SW 1271 (cell line): ENCODE measurements around the gene ZNF750.

ENCODE experiments used
- DNase-seq, 2 experiments: peaks; one replicate each; lab custom pipeline; 2025; lab: John Stamatoyannopoulos, UW

The ZNF750 gene

GRCh38 chr17:82835122-82835521, 4.7 kb downstream of the ZNF750 start:
- no peak for DNase-seq

- no peak for DNase-seq
Measured at GRCh38 chr17:82832881-82833475, 6.8 kb downstream of the ZNF750 start.

GRCh38 chr17:82832411-82832810, 7.4 kb downstream of the ZNF750 start:
- no peak for DNase-seq

DNA sequence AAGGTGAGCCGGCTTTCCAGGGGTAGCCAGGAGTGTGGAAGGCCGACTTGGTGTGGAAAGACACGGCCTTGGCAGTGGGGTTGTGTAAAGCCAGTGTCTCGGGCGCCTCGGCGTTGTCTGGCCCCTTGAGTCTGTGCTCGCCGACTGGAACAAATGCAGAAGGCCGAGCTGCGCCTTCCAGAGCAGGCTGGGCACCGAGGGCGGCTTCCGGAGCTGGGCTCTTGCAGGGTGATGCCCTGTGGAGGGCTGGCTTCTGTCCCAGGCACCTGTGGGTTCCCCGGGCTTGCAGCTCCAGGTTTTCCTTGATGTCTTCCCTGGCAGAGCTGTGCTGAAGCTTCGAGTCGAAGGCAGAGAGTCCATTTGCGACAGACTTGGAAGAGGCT, 8.0 kb downstream of the ZNF750 start:
- DNase-seq = no peak

GRCh38 chr17:82831041-82831817, 8.6 kb downstream of the ZNF750 start:
- no peak for DNase-seq

DNA sequence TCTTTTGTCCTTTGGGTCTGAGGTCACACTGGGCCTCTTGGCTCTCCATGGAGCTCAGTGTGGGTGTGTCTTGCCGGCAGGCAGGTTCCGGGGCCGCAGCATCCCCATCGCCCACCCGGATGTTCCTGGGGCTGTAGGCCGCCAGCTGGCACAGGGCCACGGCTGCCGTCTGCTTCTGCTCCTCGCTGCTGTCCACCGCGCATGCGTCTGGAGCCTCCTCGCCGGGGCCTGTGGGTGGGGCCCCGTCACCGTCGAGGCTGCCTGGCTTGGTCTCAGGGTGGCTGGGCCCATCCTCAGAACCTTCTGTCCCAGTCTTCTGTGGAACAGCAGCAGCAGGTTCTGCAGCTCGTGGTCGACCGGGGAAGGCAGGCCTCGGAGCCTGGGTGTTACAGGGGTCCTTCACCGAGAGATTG, 9.6 kb downstream of the ZNF750 start:
- DNase-seq = no peak

DNA sequence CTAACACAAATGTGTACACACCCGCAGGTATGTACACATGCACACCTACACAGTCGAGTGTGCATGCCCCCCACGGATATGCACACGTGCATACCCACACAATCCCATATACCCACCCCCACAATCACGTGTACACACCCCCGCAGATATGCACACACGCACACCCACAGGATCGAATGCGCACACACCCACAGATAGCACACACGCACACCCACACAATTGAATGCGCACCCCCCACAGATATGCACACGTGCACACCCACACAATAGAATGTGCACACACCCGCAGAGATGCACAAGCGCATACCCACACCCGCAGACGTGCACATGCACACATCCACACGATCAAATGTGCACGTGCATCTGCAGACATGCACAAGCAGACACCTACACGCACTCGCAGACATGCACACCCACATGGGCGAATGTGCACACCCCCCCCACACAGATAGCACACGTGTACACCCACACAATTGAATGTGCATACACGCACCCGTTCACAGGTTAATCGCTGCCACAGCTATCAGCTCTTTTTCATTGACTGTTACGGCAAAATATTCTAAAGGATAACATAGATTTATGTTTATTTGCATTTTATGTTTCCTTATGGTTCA, 10.8 kb downstream of the ZNF750 start:
- no peak for DNase-seq

GRCh38 chr17:82826956-82827355, 12.9 kb downstream of the ZNF750 start:
- no peak for DNase-seq

- DNase-seq = no peak
Measured at GRCh38 chr17:82826211-82826610, 13.6 kb downstream of the ZNF750 start.

GRCh38 chr17:82825540-82826124, 14.2 kb downstream of the ZNF750 start:
- no peak for DNase-seq

DNA sequence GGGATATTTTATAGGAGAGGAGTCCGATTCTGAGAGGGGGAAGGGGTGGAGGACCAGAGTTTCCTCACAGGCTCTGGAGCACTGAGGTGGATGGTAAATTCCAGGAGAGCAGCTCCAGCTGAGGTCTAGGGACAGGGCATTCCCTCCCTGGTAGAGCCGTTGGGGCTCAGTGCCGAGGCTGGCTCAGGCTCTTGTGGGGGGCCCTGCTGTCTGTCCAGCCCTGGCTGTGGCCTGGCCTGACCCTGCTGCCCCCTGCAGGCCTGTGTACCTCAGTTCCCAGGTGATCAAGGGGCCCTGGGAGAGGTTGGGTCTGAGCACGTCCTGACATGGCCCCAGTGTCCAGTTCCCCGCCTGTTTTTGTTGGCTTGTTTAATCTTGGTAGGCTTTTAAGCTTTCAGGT, 16.8 kb downstream of the ZNF750 start:
- DNase-seq = no peak

DNA sequence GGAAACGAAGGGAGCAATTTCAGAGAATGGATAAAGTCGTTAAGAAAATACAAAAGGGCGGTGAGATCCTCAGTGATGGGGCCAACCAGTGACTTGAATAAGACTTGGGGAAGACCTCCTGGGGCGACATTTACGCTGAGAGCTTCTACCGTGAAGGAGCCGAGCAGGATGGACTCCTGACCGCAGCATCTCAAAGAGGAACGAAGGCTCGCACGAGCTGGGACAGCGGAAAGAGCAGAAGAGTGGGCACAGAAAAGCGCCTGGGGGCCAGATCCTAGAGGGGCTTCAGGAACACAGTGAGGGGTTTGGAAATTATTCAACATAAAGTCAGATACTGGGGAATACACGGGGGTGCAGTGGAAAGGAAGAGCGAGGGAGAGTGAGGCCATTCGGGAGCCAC, 17.5 kb downstream of the ZNF750 start:
- no peak for DNase-seq

- no peak for DNase-seq
Measured at GRCh38 chr17:82821554-82821953, 18.3 kb downstream of the ZNF750 start.

- no peak for DNase-seq
Measured at GRCh38 chr17:82820278-82821251, 19.3 kb downstream of the ZNF750 start.

- DNase-seq = no peak
Measured at GRCh38 chr17:82817947-82818346, 21.9 kb downstream of the ZNF750 start.

DNA sequence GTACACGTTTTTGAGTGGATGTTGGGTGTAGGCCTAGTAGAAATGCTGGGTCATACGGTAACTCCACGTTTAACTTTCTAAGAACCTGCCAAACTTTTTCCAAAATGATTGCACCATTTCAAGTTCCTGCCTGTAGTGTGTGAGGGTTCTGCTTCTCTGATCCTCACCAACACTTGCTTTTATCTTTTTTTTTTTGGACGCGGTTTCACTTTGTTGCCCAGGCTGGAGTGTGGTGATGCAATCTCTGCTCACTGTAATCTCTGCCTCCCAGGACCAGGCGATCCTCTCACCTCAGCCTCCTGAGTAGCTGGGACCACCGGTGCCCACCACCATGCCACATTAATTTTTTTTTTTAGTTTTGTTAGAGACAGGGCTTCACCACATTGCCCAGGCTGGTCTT, 23.5 kb downstream of the ZNF750 start:
- no peak for DNase-seq

DNA sequence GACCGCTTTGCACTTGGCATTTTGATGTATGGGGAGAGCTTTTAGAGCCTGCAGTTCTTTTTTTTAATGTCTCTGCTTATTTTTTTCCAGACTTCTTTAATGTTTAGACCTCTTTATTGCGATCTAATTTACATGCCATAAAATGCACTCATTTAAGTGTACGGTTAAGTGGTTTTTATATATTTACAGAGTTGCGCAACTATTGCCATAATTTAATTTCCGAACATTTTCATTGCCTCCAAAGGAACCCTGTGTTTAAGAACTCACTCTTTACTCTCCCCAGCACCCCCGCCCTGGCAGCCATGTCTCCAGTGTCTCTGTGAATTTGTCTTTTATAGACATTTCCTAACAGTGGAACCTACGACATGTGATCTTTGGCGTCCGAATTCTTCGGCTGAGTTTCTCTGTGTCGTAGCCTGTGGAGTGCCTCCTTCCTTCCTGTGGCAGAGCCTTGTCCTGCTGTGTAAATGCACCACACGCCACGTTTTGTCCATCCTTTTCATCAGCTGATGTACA, 24.0 kb downstream of the ZNF750 start:
- no peak for DNase-seq

- no peak for DNase-seq
Measured at GRCh38 chr17:82815354-82815753, 24.5 kb downstream of the ZNF750 start.

GRCh38 chr17:82814834-82815233, 25.0 kb downstream of the ZNF750 start:
- no peak for DNase-seq

DNA sequence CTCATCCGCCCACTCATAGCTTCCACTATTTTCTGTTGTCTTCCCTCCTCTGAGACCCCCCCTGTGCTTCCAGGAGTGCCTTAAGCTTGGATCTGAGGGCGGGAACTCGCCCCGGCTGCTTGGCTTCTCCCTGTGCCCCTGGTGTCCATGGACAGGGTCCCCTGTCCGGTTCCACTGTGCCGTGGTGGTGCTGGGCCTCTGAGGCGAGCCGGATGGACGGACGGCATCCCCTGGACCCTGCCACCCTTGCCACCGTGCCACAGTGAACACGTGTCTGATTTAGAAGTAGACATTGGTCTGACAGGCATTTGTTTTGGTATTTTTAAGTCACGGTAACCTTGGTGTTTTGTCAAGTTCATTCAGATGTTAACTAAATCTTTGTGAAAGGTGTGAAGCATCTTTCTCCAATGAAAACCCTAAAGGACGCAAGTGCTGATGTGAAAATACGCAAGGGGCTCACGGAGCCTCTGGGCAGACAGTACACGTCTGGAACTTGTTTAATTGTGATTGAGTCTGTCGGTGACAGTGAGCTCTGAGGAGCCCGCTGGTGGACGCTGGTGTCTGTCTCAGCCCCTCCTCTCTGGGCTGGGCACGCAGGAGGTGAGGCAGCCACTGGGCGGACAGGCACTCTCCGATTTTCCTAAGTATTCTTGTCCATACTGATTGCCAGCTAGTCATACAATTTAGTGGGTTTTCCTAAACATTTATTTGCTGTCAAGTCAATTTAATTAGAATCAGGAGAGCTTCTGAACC, 26.3 kb downstream of the ZNF750 start:
- DNase-seq = no peak

DNA sequence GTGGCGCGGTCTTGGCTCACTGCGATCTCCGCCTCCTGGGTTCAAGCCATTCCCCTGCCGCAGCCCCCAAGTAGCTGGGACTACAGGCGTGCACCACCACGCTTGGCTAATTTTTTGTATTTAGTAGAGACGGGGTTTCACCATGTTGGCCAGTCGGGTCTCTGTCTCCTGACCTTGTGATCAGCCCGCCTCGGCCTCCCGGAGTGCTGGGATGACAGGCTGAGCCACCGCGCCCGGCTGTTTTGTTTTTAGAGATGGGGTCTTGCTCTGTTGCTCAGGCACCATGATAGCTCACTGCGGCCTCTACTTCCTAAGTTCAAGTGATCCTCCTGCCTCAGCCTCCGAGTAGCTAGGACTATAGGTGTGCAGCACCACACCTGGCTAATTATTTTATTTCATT, 27.2 kb downstream of the ZNF750 start:
- DNase-seq = no peak
